GM19468 (cell line): ENCODE data around the gene HSD3B2.

Experiments used
- ATAC-seq: cut with Tn5 transposase; IDR thresholded peaks from one replicate; pipeline ENCODE4 v1.9.1; 2021; ENCODE audit warnings: mild to moderate bottlenecking, moderate library complexity, moderate number of reproducible peaks; ENCODE audit not compliant: unreplicated experiment; ENCODE audit errors: extremely low read depth

HSD3B2 gene

GRCh38 chr1:119449971-119450370 lies 35.0 kb downstream of the HSD3B2 start:
- no peak for ATAC-seq

- no peak for ATAC-seq
These were observed 36.2 kb downstream of the HSD3B2 start for GRCh38 chr1:119451158-119451557.

- ATAC-seq = no peak
These were observed 37.1 kb downstream of the HSD3B2 start for GRCh38 chr1:119452091-119452490.

GRCh38 chr1:119453021-119453420 lies 38.1 kb downstream of the HSD3B2 start:
- no peak for ATAC-seq

- ATAC-seq = no peak
These were observed 48.0 kb downstream of the HSD3B2 start for GRCh38 chr1:119462964-119463363.

GRCh38 chr1:119463569-119463968 lies 48.6 kb downstream of the HSD3B2 start:
- ATAC-seq = no peak

GRCh38 chr1:119466445-119466844 lies 51.5 kb downstream of the HSD3B2 start:
- no peak for ATAC-seq

GRCh38 chr1:119467219-119467618 lies 52.3 kb downstream of the HSD3B2 start:
- no peak for ATAC-seq

- no peak for ATAC-seq
These were observed 53.1 kb downstream of the HSD3B2 start for GRCh38 chr1:119467857-119468668.

- ATAC-seq = no peak
These were observed 54.8 kb downstream of the HSD3B2 start for GRCh38 chr1:119469741-119470140.

GRCh38 chr1:119470377-119470776 lies 55.4 kb downstream of the HSD3B2 start:
- ATAC-seq = no peak

- no peak for ATAC-seq
These were observed 56.0 kb downstream of the HSD3B2 start for GRCh38 chr1:119470958-119471357.

- no peak for ATAC-seq
These were observed 56.6 kb downstream of the HSD3B2 start for GRCh38 chr1:119471566-119471965.

- no peak for ATAC-seq
These were observed 57.3 kb downstream of the HSD3B2 start for GRCh38 chr1:119472080-119472818.
